H1 (cell line): ENCODE measurements around the gene FOXF1. TPM values are rescaled to one million over a fixed set of nuclear protein-coding genes. Genes with fewer than 3 reads are reported as not detected.

Experiments used
- CTCF ChIA-PET: fragments of 300-600 bp; sonication (Branson Sonifier 250); formaldehyde crosslinking; loops from one replicate; lab custom pipeline; 2021; ENCODE audit not compliant: partially characterized antibody; lab: Charles Lee
- POLR2A ChIA-PET: fragments of 300-600 bp; sonication (Branson Sonifier 250); formaldehyde crosslinking; loops from one replicate; lab custom pipeline; 2021; ENCODE audit warnings: inconsistent platforms; ENCODE audit not compliant: partially characterized antibody; lab: Charles Lee
- DNase-seq, 2 experiments: peaks; one replicate each; pipeline versions ENCODE4 v3.0.0 to v3.0.0-alpha.2; 2010 to 2022; ENCODE audit warnings: low spot score in 2 of 2, low read depth in 1 of 2, mixed read lengths in 1 of 2
- FAIRE-seq: peaks from 2 replicates; lab custom pipeline; 2011; peaks lifted over from hg19 to GRCh38; lab: Jason Lieb, UNC
- H2AFZ ChIP-seq: 2 replicates; pipeline ENCODE4 v1.8.1; 2012; ENCODE audit warnings: low read length, inconsistent platforms
- H2AK5ac ChIP-seq: 2 replicates; pipeline ENCODE4 v1.6.1; 2013; ENCODE audit warnings: low read depth, low read length
- H2BK120ac ChIP-seq: replicated peaks from 2 replicates; pipeline ENCODE3; 2013; ENCODE audit warnings: low read depth, low read length, inconsistent platforms
- H2BK12ac ChIP-seq: 2 replicates; pipeline ENCODE4 v1.6.1; 2013; ENCODE audit warnings: low read depth, low read length
- H2BK15ac ChIP-seq: 2 replicates; pipeline ENCODE4 v1.6.1; 2013; ENCODE audit warnings: low read length
- H2BK20ac ChIP-seq: 2 replicates; pipeline ENCODE4 v1.6.1; 2013; ENCODE audit warnings: low read length
- H2BK5ac ChIP-seq: 2 replicates; pipeline ENCODE4 v1.6.1; 2013; ENCODE audit warnings: low read depth, low read length
- H3K14ac ChIP-seq: 2 replicates; pipeline ENCODE4 v1.6.1; 2013; ENCODE audit warnings: inconsistent platforms; ENCODE audit not compliant: insufficient read length
- H3K18ac ChIP-seq: 2 replicates; pipeline ENCODE4 v1.6.1; 2013; ENCODE audit warnings: low read length; ENCODE audit errors: extremely low read depth
- H3K23ac ChIP-seq: 2 replicates; pipeline ENCODE4 v1.6.1; 2013; ENCODE audit warnings: inconsistent platforms; ENCODE audit not compliant: insufficient read length
- H3K23me2 ChIP-seq: 2 replicates; pipeline ENCODE4 v1.6.1; 2013; ENCODE audit warnings: low read depth, low read length
- H3K27ac ChIP-seq: 2 replicates; pipeline ENCODE4 v1.6.1; 2011; ENCODE audit warnings: low read depth, low read length, inconsistent platforms
- H3K27me3 ChIP-seq, 4 experiments: replicated peaks in 1 of 4; 1 replicate in 1 of 4; 2 replicates in 3 of 4; pipeline versions ENCODE4 v1.6.1 to v1.8.1; 2011 to 2013; ENCODE audit warnings: low read length in 3 of 4, mild to moderate bottlenecking in 3 of 4, inconsistent platforms in 2 of 4, mixed read lengths in 2 of 4, moderate library complexity in 1 of 4; ENCODE audit not compliant: control insufficient read depth in 3 of 4, insufficient read depth in 3 of 4; ENCODE audit errors: extremely low read depth in 1 of 4
- H3K36me3 ChIP-seq, 4 experiments: 2 replicates each; pipeline versions ENCODE4 v1.6.1 to v1.8.1; 2011 to 2013; ENCODE audit warnings: mild to moderate bottlenecking in 4 of 4, low read length in 3 of 4, moderate library complexity in 2 of 4, control low read depth in 1 of 4, inconsistent platforms in 1 of 4; ENCODE audit not compliant: insufficient read depth in 4 of 4, control insufficient read depth in 2 of 4
- H3K4ac ChIP-seq: replicated peaks from 2 replicates; pipeline ENCODE3; 2013; ENCODE audit warnings: low read length, low read depth, mixed read lengths, inconsistent platforms; ENCODE audit not compliant: insufficient read length
- H3K4me1 ChIP-seq, 4 experiments: replicated peaks in 1 of 4; 1 replicate in 1 of 4; 2 replicates in 3 of 4; pipeline versions ENCODE4 v1.6.1 to v1.8.1; 2011 to 2013; ENCODE audit warnings: low read length in 3 of 4, inconsistent platforms in 2 of 4, mixed read lengths in 1 of 4; ENCODE audit not compliant: insufficient read depth in 4 of 4, control insufficient read depth in 3 of 4
- H3K4me2 ChIP-seq, 2 experiments: 2 replicates each; pipeline versions ENCODE4 v1.6.1 to v1.8.1; 2011 to 2013; ENCODE audit warnings: low read depth in 2 of 2, low read length in 2 of 2, control low read depth in 1 of 2, inconsistent platforms in 1 of 2, mild to moderate bottlenecking in 1 of 2; ENCODE audit not compliant: insufficient read depth in 1 of 2
- H3K4me3 ChIP-seq, 4 experiments: fragments of 200-600, 300-600 bp in 1 of 4; sonication (generic), shearing (Covaris generic), sonication (Bioruptor Twin) in 1 of 4; 2 replicates each; pipeline versions ENCODE4 v1.5.1 to v1.8.1; 2011 to 2016; ENCODE audit warnings: low read length in 4 of 4, low read depth in 3 of 4, control low read depth in 2 of 4, inconsistent platforms in 2 of 4, mild to moderate bottlenecking in 2 of 4, mixed read lengths in 1 of 4, moderate library complexity in 1 of 4; ENCODE audit not compliant: insufficient read depth in 2 of 4; ENCODE audit errors: extremely low read depth in 1 of 4
- H3K56ac ChIP-seq: replicated peaks from 2 replicates; pipeline ENCODE3; 2013; ENCODE audit warnings: low read depth, mild to moderate bottlenecking, mixed read lengths, low read length, inconsistent platforms; ENCODE audit not compliant: insufficient read length
- H3K79me1 ChIP-seq: 2 replicates; pipeline ENCODE4 v1.6.1; 2013; ENCODE audit warnings: low read depth, low read length, control low read depth
- H3K79me2 ChIP-seq, 2 experiments: 2 replicates each; pipeline versions ENCODE4 v1.6.1 to v1.8.1; 2012 to 2013; ENCODE audit warnings: low read length in 2 of 2, mild to moderate bottlenecking in 2 of 2, inconsistent platforms in 1 of 2; ENCODE audit not compliant: insufficient read depth in 2 of 2, control insufficient read depth in 1 of 2
- H3K9ac ChIP-seq, 4 experiments: replicated peaks in 1 of 4; 1 replicate in 1 of 4; 2 replicates in 3 of 4; pipeline versions ENCODE4 v1.6.1 to v1.8.1; 2011 to 2013; ENCODE audit warnings: low read depth in 3 of 4, low read length in 3 of 4, control low read depth in 2 of 4, mild to moderate bottlenecking in 2 of 4, moderate library complexity in 2 of 4, inconsistent platforms in 1 of 4; ENCODE audit errors: extremely low read depth in 1 of 4
- H3K9me3 ChIP-seq, 2 experiments: 2 replicates each; pipeline versions ENCODE4 v1.6.1 to v1.8.1; 2012 to 2013; ENCODE audit warnings: mild to moderate bottlenecking in 2 of 2, moderate library complexity in 2 of 2, control low read depth in 1 of 2, inconsistent platforms in 1 of 2, low read depth in 1 of 2, low read length in 1 of 2, mixed read lengths in 1 of 2; ENCODE audit not compliant: insufficient read depth in 2 of 2
- H4K20me1 ChIP-seq, 2 experiments: replicated peaks in 1 of 2; 2 replicates each; pipeline versions ENCODE3 to v1.8.1; 2011 to 2013; ENCODE audit warnings: inconsistent platforms in 2 of 2, low read length in 2 of 2, mild to moderate bottlenecking in 1 of 2; ENCODE audit not compliant: insufficient read depth in 2 of 2, control insufficient read depth in 1 of 2
- H4K5ac ChIP-seq: 2 replicates; pipeline ENCODE4 v1.6.1; 2013; ENCODE audit warnings: low read length, low read depth, mixed read lengths, inconsistent platforms; ENCODE audit not compliant: insufficient read length
- H4K8ac ChIP-seq: 2 replicates; pipeline ENCODE4 v1.8.0; 2013; ENCODE audit warnings: mild to moderate bottlenecking, moderate library complexity, low read length, inconsistent platforms; ENCODE audit not compliant: insufficient read depth; ENCODE audit errors: extremely low read depth
- H4K91ac ChIP-seq: replicated peaks from 2 replicates; pipeline ENCODE3; 2013; ENCODE audit warnings: low read length, mixed read lengths, inconsistent platforms; ENCODE audit not compliant: insufficient read length
- CEBPB ChIP-seq: IDR thresholded peaks from 2 replicates; pipeline ENCODE4 v1.6.1; 2012; ENCODE audit warnings: low read depth, low read length
- EGR1 ChIP-seq: IDR thresholded peaks from 2 replicates; pipeline ENCODE4 v1.6.1; 2011; ENCODE audit warnings: low read depth, low read length, borderline replicate concordance
- EP300 ChIP-seq, 2 experiments: IDR thresholded peaks; 1 replicate in 1 of 2; 2 replicates in 1 of 2; pipeline ENCODE4 v1.6.1; 2011 to 2012; ENCODE audit warnings: low read depth in 2 of 2, low read length in 2 of 2, mild to moderate bottlenecking in 2 of 2, borderline replicate concordance in 1 of 2, inconsistent platforms in 1 of 2, moderate library complexity in 1 of 2
- FOSL1 ChIP-seq: IDR thresholded peaks from 2 replicates; pipeline ENCODE4 v1.6.1; 2011; ENCODE audit warnings: mild to moderate bottlenecking, low read depth, low read length, moderate library complexity; ENCODE audit not compliant: insufficient read depth
- POU5F1 ChIP-seq: IDR thresholded peaks from 2 replicates; pipeline ENCODE4 v1.6.1; 2011; ENCODE audit warnings: low read depth, mild to moderate bottlenecking, low read length, moderate library complexity
- WGBS, 2 experiments: shearing (Covaris generic) in 1 of 2; methylation state at CpG; one replicate each; pipeline versions ENCODE4 v1.1.6 to v1.1.7; 2013 to 2015; ENCODE audit warnings: low lambda C conversion rate in 2 of 2, mixed read lengths in 2 of 2, inconsistent platforms in 1 of 2, low coverage in 1 of 2, missing lambda C conversion rate in 1 of 2; ENCODE audit not compliant: insufficient replicate concordance in 2 of 2, insufficient coverage in 1 of 2, insufficient read length in 1 of 2; ENCODE audit errors: extremely low coverage in 1 of 2, missing lambda C conversion rate in 1 of 2; 5-methylcytosine and 5-hydroxymethylcytosine counted together
- polyA plus RNA-seq, 7 experiments: library from polyadenylated mRNA; depleted of rRNA in 3 of 7; stranded (reverse) in 5 of 7; unstranded in 2 of 7; fragments of >200 nt in 5 of 7; fragments of 200-250 nt in 2 of 7; gene quantifications; 1 replicate in 5 of 7; 2 replicates in 1 of 7; 4 replicates in 1 of 7; pipeline versions ENCODE4 v1.2.1 to v1.2.3, GENCODE V29; 2011 to 2013; ENCODE audit warnings: missing spikeins in 2 of 7, mixed read lengths in 2 of 7
- total RNA-seq: library from RNA; stranded (reverse); fragmentation: NEBNext Ultra II Directional; extraction: Animal tissue kit (Norgen Biotek cat#: 25700); gene quantifications from 2 replicates; pipeline ENCODE4 v1.2.1, GENCODE V29; 2021

The FOXF1 gene
- total and polyA plus RNA-seq, 2 of the 8 experiments (the other 6 are each of a cell fraction or from before 2014, with no cell fraction given), result 0.02 TPM; not detected in 1

DNA sequence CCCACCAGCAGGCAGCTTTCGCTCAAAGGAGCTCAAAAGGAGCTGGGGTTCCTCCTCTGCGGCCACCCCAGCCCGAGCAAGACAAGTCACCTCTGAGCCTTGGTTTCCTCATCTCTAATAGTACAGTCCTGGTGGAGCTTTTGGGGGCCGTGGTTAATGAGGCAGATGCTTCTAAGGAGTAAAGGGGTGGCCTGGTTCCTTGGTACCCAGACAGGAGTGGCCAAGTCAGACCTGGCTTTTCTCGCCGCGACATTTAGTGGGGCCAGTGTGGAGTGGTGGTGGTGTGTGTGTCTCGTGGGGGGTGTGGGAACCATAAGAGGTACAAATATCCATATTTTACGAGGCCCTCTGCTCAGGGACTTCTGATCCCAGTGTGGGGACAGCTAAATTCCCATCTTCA is 6.7 kb downstream of the FOXF1 start:
- Histone ChIP-seq H3K79me1 (no peaks in the 10 kb centered on the region), H3K23me2 (no peaks in the 10 kb centered on the region; the same call in 1 of the 2 replicates), H2BK20ac (no peak overlapping the region), H2AFZ (no peak overlapping the region), H3K23ac (no peak overlapping the region), H3K56ac (no peak overlapping the region), H3K36me3 (no peaks in the 10 kb centered on the region), H3K79me2 (no peaks in the 10 kb centered on the region), H3K4me3 (peak overlapping the region in 1 of 4 experiments; percentile 44; a peak in 1 of 8 replicates), H4K8ac (no peak overlapping the region), H4K20me1 (peaks cover 11 to 15% of the 10 kb centered on the region in 2 experiments), H2BK15ac (no peak overlapping the region), H3K4me1 (peaks cover 3 to 20% (median 13%) of the 10 kb centered on the region in 4 experiments; a peak in 6 of 7 replicates), H3K4me2 (peak overlapping the region in 1 of 2 experiments; percentile 37; a peak in 1 of 4 replicates), H4K5ac (no peak overlapping the region), H3K27me3 (peaks cover 64 to 83% (median 71%) of the 10 kb centered on the region in 4 experiments), H2BK120ac (no peak overlapping the region), H3K4ac (no peak overlapping the region), H2BK12ac (no peak overlapping the region), H2AK5ac (no peak overlapping the region), H3K14ac (no peak overlapping the region), H3K18ac (no peak overlapping the region), H3K27ac (no peak overlapping the region), H3K9me3 (no peaks in the 10 kb centered on the region; a peak in 1 of 4 replicates), H3K9ac (no peak overlapping the region), H4K91ac (no peak overlapping the region), H2BK5ac (no peak overlapping the region)
- WGBS, 2 experiments, result 48% methylated on average over 9 of the region's 9 CpGs; no CpG with 5 or more reads in 1 of the 2 experiments
- CTCF ChIA-PET, result interaction anchor here (0.7 to 6.0 kb wide), 70 partner anchors 9 to 1589 kb away, joined by 3 to 84 read pairs (median 5); no protein-coding TSS in a partner anchor
- DNase-seq (no peak), FAIRE-seq (no peak)
- TF ChIP-seq CEBPB (no peak), EP300 (IDR thresholded peaks at IDR 0.05; ENCODE audit: borderline replicate concordance in 1 of 2, low read depth in 2 of 2, low read length in 2 of 2) (no peak), FOSL1 (no peak), POU5F1 (no peak), EGR1 (no peak)
- POLR2A ChIA-PET, result interaction anchor here (0.7 to 1.6 kb wide), 4 partner anchors 15 to 232 kb away, joined by 3 to 4 read pairs (median 4); no protein-coding TSS in a partner anchor
